HCT116 (cell line): ENCODE data around the gene PTPN2.
"Not testable (repeated sequence)": the region's sequence is repeated elsewhere in the genome, so short reads cannot be mapped to it uniquely, and the experiment has no call there.

Source experiments
- ELF1 ChIP-seq: IDR thresholded peaks from 2 replicates; pipeline ENCODE4 v1.6.1; 2012; ENCODE audit warnings: low read depth, borderline replicate concordance
- EZH2 ChIP-seq: fragments of 200-600 bp; sonication (generic); IDR thresholded peaks from 2 replicates; pipeline ENCODE4 v1.6.1; 2017; ENCODE audit warnings: antibody characterized with exemption, mixed run types
- EZH2phosphoT487 ChIP-seq: fragments of 200-600 bp; IDR thresholded peaks from 2 replicates; pipeline ENCODE4 v1.6.1; 2018; ENCODE audit warnings: antibody characterized with exemption, borderline replicate concordance
- FOSL1 ChIP-seq: IDR thresholded peaks from 2 replicates; pipeline ENCODE4 v1.6.1; 2012; ENCODE audit warnings: low read depth
- POLR2A ChIP-seq: IDR thresholded peaks from 2 replicates; pipeline ENCODE4 v1.7.0; 2011; ENCODE audit warnings: borderline replicate concordance; ENCODE audit not compliant: insufficient read depth, insufficient read length; ENCODE audit errors: extremely low read depth
- POLR2AphosphoS5 ChIP-seq: IDR thresholded peaks from 2 replicates; pipeline ENCODE4 v1.6.1; 2011; ENCODE audit warnings: mild to moderate bottlenecking, low read depth, low read length, moderate library complexity
- SIN3A ChIP-seq: IDR thresholded peaks from 2 replicates; pipeline ENCODE4 v1.6.1; 2012; ENCODE audit warnings: low read depth
- SP1 ChIP-seq: IDR thresholded peaks from 2 replicates; pipeline ENCODE4 v1.6.1; 2012; ENCODE audit warnings: low read depth
- TF ChIP-seq, protein P1 (sequence below), 3 experiments: fragments of 200-600 bp in 1 of 3; sonication (generic) in 1 of 3; IDR thresholded peaks in 2 of 3; conservative IDR thresholded peaks in 1 of 3; 2 replicates each; pipeline ENCODE4 v1.5.1; 2012 to 2017; ENCODE audit warnings: low read depth in 2 of 3, low read length in 2 of 3, antibody characterized with exemption in 1 of 3, borderline replicate concordance in 1 of 3, control low read depth in 1 of 3, mild to moderate bottlenecking in 1 of 3, mixed read lengths in 1 of 3, mixed run types in 1 of 3, moderate library complexity in 1 of 3; ENCODE audit not compliant: insufficient read depth in 1 of 3

DNA sequence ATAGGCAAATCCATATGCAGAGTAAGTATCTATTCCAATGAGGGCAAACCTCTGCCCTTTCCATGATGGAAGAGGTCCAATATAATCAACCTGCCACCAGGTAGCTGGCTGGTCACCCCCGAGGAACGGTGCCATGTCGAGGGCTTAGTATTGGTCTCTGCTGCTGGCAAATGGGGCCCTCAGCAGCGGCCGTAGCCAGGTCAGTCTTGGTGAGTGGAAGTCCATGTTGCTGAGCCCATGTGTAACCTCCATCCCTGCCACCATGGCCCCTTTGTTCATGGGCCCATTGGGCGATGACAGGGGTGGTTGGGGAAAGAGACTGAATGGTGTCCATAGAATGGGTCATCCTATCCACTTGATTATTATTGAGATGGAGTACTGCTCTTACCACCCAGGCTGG, 128.4 kb downstream of the PTPN2 start:
- not testable (repeated sequence) for TF ChIP-seq EZH2phosphoT487, SP1, EZH2, POLR2A, POLR2AphosphoS5, FOSL1, ELF1, SIN3A
- TF ChIP-seq, protein P1, sequence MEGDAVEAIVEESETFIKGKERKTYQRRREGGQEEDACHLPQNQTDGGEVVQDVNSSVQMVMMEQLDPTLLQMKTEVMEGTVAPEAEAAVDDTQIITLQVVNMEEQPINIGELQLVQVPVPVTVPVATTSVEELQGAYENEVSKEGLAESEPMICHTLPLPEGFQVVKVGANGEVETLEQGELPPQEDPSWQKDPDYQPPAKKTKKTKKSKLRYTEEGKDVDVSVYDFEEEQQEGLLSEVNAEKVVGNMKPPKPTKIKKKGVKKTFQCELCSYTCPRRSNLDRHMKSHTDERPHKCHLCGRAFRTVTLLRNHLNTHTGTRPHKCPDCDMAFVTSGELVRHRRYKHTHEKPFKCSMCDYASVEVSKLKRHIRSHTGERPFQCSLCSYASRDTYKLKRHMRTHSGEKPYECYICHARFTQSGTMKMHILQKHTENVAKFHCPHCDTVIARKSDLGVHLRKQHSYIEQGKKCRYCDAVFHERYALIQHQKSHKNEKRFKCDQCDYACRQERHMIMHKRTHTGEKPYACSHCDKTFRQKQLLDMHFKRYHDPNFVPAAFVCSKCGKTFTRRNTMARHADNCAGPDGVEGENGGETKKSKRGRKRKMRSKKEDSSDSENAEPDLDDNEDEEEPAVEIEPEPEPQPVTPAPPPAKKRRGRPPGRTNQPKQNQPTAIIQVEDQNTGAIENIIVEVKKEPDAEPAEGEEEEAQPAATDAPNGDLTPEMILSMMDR (IDR thresholded peaks at IDR 0.05 in 2 of 3, conservative IDR thresholded peaks at IDR 0.05 in 1 of 3; ENCODE audit: borderline replicate concordance in 1 of 3, insufficient read depth in 1 of 3, low read depth in 2 of 3, low read length in 2 of 3) = not testable (repeated sequence)
